LNCaP clone FGC (cell line): ENCODE data around the gene CHCHD6.

Experiments
- DNase-seq: peaks from one replicate; pipeline ENCODE4 v3.0.0-alpha.2; 2011; ENCODE audit warnings: low read depth
- H3K4me3 ChIP-seq: 2 replicates; pipeline ENCODE4 v1.5.1; 2011; ENCODE audit warnings: mild to moderate bottlenecking, low read depth, low read length, control low read depth
- TF ChIP-seq, protein P1 (sequence below): IDR thresholded peaks from 2 replicates; pipeline ENCODE4 v1.5.1; 2012; ENCODE audit warnings: mild to moderate bottlenecking; ENCODE audit not compliant: control insufficient read depth, insufficient read depth; ENCODE audit errors: extremely low read depth

The CHCHD6 gene

DNA sequence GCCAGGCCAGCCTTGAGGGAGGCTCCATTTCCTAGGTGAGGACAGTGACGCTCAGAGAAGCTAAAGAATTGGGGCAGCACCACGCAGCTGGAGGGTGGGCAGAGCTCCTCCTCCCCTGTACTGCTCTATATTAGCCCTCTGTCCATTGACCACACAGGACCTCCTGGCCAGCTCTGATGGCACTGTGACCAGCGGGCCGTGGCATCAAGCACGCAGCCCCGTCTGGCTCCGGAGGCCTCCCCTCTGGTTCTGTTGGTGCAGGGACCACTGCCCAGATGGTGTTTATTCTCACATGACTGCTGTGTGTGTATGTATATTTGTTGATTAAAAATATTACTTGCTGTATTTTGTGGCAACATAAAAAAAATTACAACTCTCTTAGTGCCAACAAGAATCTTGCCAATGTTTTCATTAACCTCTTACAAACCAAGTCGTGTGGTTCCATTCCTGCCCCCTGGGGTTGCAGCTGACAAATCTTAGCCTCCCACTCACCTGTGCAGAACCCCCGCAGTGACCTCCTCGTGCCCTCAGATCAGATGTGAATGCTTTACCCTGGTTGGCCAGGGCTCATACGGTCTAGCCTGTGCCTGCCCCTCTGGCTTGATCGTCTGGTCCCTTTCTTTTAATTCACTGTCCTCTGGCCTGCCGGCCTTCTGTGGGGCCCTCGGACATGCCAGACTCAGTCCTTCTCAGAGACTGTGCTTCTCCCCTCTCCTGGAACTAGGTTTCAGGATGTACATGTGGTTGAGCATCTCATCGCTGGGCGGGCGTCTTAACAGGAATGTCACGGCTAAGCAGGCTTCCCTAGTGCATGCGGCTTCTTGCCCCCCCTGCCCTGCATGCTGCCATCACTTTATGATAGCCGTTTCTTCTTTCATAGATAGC, 14.8 kb downstream of the CHCHD6 start:
- H3K4me3 ChIP-seq = no peak overlapping the region
- DNase-seq = no peak
- TF ChIP-seq, protein P1, sequence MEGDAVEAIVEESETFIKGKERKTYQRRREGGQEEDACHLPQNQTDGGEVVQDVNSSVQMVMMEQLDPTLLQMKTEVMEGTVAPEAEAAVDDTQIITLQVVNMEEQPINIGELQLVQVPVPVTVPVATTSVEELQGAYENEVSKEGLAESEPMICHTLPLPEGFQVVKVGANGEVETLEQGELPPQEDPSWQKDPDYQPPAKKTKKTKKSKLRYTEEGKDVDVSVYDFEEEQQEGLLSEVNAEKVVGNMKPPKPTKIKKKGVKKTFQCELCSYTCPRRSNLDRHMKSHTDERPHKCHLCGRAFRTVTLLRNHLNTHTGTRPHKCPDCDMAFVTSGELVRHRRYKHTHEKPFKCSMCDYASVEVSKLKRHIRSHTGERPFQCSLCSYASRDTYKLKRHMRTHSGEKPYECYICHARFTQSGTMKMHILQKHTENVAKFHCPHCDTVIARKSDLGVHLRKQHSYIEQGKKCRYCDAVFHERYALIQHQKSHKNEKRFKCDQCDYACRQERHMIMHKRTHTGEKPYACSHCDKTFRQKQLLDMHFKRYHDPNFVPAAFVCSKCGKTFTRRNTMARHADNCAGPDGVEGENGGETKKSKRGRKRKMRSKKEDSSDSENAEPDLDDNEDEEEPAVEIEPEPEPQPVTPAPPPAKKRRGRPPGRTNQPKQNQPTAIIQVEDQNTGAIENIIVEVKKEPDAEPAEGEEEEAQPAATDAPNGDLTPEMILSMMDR = no peak

DNA sequence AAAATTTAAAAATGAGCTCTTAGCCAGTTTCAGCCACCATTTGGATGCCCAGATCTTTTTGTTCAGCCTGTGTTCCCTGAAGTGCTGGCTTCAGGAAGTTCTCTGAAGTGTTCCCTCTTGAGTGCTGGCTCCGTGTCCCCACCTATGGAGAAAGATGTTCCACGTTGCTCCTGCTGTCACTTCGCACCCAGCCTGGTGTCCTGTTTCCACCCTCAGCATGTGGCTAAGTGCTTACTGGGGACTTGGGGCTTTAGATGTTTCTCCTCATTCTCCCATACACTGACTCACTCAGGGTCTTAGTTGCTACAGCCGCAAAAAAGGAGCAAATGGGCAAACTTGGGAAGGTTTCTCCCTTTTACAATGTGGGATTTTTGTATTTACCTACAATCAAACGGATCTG, 16.6 kb downstream of the CHCHD6 start:
- no peak overlapping the region for H3K4me3 ChIP-seq
- no peak for DNase-seq
- TF ChIP-seq, protein P1 = no peak

DNA sequence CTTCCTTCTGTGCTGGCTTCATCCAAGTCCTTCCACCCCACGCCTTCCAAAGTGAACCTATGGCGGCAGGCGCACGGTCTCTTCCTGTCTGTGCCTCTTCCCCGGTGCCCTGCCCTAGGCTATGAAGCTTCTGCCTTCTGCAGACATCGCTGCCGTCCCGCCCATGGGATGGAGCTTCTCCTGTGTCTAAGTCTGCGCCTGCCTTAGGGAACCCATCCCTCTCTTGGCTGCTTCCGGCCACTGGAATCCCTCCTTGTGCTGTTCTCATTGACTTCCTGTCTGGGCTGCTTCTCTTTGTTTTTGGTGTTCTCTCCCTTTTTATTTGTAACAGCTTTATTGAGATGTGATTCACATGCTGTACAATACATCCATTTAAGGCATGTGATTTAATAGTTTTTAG, 17.2 kb downstream of the CHCHD6 start:
- TF ChIP-seq, protein P1 = no peak
- no peak for DNase-seq
- H3K4me3 ChIP-seq = no peak overlapping the region

DNA sequence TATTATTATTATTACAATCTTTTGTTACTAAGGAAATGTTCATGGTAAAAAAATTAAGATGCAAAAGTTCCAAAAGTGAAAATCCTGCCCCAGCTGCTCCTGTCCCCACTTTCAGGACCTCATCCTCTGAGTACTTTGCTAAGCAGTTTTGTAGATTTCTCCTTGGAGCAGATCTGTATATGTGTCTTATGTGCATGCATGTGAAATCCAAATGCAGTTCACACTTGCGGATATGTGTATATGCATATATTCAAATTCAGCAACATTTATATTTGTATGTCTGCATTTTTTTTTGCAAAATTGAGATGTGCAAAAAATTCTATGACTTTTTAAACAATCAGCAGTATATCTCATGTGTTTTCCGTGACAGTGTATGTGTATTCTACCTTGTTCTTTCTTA, 19.2 kb downstream of the CHCHD6 start:
- TF ChIP-seq, protein P1 = no peak
- H3K4me3 ChIP-seq = no peak overlapping the region
- no peak for DNase-seq

DNA sequence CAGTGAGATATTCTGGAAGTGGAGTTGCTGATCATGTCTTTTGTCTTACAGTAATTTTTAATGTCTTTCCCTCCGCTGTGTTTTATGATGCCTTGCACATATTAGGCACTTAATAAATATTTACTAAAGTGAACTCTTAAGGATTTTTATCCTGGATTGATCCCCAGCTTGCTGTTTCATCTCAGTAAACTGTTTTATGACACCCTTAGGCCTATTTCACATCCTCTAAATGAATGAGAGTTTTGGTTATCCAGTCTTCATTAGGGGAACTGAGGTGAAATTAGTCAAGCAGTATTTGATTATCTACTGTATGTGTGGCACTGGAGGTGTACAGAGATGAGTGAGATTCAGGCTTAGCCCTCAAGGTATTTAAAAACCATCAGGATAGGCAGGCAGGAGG, 19.8 kb downstream of the CHCHD6 start:
- TF ChIP-seq, protein P1 = no peak
- no peak overlapping the region for H3K4me3 ChIP-seq
- no peak for DNase-seq

DNA sequence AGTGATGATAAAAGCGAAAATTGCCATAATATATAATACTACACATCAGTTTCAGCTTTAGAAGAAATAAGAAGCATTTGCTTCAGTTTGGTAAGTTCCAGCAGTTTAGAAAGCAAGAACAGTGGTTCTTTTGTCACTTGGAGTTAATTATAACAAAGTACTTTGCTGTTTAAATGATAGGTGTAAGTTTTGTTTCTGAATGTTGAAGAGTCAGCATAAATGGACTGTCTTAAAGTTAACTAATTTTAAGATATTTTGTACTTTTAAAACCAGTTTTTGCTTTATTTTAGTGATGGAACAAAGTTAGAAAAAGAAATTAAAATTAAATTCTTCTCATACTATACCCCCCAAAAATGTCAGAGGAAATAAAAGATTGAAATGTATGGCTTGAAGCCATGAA, 24.6 kb downstream of the CHCHD6 start:
- TF ChIP-seq, protein P1 = no peak
- H3K4me3 ChIP-seq = no peak overlapping the region
- no peak for DNase-seq

DNA sequence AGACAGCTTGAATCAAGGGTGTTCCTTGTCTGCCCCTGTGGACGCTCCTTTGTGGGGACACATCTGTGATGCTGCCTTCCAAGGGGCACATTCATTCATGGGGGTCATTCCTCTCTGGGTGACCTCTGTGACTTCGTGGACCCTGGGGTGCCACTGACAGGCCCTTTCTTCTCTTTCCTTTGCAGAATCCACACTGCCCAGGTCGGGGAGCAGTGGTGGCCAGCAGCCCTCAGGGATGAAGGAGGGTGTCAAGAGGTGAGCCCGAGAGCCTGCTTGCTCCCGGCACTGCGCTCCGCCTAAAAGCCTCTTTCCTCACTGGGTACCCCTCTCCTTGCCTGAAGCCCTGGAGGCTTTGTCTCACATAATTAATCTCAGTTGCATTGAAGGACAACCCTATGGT, 26.3 kb downstream of the CHCHD6 start:
- DNase-seq = no peak
- no peak overlapping the region for H3K4me3 ChIP-seq
- TF ChIP-seq, protein P1 = no peak
